Stimulated activated CD4-positive, alpha-beta T cell treated with anti-CD3 and anti-CD28 coated beads, Interleukin-4, amount 100 ng/mL, for 24 hours (primary cell): ENCODE data around the gene TMEM107.
"Not testable (repeated sequence)": the region's sequence is repeated elsewhere in the genome, so short reads cannot be mapped to it uniquely, and the experiment has no call there.

Source experiments
- DNase-seq: peaks from one replicate; pipeline ENCODE4 v3.0.0-alpha.2; 2020

TMEM107 gene

DNA sequence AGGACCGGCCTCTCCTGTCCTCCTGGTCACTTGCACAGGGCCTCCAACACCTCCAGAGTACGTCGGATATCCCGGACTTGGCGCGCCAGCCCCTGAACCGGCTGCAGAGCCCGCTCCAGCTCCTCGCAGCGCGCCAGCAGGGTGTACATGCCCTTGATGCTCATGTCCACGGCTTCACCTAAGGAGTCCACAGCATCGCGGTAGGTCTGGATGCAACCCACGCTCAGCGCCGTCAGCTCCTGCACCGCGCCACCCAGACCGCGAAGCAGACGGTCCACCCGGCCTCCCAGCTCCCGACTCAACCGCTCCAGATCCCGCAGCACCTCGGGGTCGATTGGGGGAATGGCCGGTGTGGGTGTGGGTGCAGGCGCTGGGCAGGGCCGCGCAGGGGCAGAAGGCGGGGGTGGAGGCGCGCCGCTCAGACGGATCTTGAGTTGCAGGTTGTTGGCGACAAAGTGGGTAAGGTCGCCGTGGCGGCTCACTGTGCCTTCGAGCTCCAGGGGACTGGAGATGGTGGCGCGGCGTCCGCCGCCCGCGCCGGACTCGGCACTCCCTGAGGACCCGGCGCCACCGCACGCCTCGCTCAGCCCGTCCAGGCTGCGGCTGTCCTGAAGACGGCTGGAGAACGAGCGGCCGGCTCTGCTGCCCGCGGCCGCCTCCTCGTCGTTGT lies 13.0 kb upstream of the TMEM107 start:
- DNase-seq: no peak

DNA sequence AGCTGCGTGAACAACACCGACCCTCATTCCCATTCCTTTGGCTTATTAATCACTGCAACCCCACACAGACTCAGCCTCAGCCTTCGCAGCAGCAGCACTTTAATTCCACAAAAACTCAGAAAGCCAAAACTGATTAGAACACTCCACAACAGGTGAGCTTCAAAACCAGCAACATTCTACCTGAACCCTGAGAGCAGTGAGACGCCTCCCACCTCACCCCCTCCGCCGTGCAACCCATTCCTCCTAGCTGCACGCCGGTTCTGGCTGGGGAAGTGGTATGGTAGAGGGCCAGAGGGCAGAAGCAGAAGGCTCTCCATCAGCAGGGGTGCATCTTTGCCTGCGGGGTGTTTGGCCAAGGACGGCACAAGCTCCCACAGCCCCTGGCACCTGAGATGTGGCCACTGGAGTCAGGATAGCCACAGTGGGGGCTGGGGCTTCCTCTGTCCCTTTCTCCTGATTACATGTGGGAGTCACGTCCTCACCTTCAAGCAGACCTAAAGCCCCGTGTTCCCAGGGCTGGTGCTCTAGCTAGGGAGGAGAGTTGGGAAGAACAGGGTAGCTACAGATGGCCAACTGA lies 12.2 kb upstream of the TMEM107 start:
- no peak for DNase-seq

DNA sequence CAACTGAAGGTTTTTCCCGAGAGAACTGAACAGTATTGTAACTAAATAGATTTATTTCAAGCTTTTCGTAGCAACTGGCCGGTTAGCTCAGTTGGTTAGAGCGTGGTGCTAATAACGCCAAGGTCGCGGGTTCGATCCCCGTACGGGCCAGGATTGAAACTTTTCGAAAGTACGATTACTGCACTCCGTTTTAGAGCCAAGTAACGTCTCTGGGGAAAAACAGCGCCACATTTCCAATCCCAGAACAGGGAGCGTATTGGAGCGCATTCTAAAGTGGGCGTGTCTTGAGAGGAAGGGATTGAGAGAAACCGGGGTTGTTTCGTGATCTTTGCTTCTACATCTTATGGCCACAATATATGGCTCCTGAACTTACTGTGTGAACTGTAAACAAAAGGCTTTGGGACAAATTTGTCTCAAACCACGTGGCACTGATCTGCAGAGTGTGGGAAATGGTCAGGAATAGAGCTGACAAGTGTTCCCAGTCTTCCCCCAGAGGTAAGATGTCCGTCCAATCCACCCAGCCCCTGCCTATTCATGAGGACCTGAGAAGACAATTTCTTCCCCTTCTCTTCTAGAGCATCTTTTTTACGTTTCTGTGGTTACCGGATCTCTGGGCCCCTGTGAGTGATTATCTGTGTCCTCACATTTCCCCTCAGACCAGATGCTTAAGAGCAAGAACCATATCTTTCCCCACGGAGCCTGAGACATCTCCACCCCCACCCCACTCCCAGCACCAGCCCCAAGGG lies 11.5 kb upstream of the TMEM107 start:
- peak; percentile 94 for DNase-seq

DNA sequence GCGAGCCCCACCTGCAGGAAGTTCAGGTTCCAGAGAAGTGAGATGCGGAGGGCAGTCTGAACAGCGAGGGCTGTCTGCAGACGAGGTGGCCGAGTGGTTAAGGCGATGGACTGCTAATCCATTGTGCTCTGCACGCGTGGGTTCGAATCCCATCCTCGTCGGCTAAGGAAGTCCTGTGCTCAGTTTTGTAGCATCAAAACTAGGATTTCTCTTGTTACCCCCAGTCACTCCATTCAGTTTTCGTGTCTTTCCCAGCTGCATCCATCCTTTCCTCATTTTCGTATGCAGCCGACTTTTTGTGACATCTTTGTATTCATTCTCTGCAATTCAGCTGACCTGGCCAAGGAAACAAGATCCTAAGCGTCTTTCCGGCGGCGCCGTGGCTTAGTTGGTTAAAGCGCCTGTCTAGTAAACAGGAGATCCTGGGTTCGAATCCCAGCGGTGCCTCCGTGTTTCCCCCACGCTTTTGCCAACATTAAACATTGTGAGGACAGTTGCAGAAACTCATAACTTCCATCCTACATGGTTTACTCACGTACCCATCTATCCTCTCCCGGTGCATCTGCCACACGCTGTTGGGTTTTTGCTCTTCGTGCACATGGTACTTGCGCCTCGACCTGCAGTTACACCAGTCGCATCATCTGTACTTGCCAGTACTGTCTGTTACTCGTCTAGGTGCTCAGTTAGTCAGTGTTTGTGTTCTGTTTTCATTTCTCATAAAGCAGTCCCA lies 10.8 kb upstream of the TMEM107 start:
- peak; percentile 95 for DNase-seq

DNA sequence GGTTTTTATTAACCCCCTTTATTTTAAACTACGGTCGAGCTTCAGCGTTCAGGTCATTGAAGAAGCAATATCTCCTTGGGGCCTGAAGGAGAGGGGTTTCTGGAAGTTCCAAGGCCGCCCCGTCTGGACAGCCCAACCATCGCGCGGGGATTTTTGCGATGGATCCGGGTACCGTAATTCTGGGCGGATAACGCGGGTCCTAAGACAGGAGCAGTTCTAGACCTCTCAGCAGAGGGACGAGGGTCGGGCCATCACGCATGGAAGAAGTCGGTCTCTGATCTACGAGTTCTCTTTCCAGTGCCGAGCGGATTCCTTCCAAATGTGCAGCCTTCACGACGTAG lies 10.2 kb upstream of the TMEM107 start:
- DNase-seq: no peak

DNA sequence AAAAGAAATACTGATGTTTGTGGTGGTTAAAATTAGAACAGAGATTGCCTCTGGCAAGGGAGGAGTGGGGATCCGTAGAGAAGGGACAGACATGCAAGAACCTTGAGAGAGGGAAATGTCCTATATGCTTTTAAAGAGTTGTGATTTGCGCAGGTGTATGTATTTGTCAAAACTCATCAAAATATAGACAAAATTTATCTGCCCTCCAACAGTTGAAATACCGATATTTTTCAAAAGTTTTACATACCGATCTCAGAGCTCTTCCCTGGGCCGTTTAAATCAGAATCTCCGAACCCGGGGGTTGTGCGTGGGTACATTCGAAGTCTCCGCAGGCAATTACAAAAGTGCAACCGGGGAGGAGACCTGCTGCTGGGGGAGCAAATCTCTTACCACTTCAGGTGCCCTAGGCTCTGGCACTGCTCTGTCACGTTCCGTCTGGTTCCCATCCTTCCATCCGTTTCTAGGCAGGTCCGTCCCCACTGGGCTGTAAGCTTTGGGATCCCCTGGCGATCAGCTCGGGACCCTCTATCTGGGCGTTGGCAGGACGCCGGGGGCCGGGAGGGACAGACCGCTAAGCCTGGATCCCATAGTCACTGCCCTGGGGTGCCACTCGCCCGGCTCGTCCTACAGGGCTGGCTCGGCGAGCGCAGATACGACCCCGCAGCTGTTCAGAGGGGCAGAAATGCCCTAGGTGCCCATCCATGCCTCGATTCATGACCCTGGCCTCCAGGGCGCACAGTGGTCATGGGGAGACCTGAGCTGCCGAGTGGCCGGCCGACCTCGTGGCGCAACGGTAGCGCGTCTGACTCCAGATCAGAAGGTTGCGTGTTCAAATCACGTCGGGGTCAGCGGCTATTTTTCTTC lies 9.6 kb upstream of the TMEM107 start:
- DNase-seq: peak; percentile 91

DNA sequence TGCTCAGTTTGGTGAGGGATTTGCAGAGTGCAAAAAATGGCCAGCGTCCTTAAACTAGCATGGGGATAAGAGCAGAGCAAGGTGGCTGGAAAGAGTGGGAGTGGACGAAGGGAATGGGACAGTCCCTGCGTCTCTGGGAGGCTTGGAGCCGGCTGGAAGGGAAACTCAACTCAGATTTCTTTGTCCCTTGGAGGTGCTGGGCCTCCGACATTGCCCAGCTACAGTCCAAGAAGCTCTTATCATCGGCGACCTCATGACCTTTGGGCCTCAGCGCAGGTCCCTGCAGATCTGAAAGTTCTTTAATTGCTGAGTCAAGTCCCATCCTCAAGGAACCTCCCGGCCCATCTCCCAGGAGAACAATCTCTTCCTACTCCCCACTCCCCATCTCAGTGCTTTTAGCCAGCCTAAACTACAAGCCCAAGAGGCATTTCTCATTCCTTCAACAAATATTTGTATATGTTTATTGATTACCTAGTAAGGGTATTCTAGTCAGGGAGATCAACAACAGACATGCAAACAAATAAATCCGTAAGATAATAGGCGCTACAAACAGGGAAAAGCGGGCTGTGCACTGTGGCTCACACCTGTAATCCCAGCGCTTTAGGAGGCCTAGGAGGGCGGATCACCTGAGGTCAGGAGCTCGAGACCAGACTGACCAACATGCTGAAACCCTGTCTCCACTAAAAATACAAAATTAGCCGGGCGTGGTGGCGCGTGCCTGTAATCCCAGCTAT lies 985 bp upstream of the TMEM107 start:
- no peak for DNase-seq

DNA sequence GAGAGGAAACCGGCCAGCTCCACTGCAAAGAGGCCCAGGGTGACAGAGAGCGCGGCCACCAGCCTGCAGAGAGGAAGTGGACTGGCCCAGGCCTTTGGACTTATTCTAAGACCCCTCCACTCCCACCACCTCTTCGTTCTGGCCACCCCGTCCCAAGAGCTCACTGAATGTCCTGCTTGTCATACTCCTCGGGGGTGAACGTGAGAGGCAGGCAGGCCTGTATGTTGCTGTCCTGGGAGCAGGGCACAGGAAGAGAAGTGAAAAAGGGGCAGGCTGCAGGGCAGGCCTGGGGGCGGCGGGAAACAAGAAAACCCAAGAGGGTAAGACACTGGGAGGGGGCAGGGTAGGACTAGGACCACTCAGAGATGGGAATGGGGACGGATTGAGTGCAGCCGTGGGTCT lies 384 bp downstream of the TMEM107 start:
- DNase-seq: no peak

DNA sequence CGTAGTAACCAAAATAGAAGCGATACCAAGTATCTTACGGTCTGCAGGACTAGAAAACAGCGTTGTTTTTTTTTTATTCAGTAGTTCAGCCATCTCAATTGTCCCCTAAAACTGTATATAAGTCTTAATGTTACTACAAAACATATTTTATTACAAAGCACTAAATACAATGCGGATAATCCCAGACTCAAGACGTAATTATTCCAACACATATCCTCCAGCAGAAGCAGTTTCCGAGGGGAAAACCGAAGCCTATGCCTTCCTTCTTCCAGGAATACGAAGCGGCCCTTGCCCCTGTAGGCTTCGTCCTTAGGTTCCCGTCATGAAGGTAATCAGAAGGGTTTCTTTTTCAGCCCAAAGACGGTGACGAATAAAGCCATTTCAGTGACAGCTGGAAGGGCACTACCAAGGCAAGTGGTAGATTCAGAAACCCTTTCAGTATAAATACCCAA lies 2.3 kb downstream of the TMEM107 start:
- no peak for DNase-seq

DNA sequence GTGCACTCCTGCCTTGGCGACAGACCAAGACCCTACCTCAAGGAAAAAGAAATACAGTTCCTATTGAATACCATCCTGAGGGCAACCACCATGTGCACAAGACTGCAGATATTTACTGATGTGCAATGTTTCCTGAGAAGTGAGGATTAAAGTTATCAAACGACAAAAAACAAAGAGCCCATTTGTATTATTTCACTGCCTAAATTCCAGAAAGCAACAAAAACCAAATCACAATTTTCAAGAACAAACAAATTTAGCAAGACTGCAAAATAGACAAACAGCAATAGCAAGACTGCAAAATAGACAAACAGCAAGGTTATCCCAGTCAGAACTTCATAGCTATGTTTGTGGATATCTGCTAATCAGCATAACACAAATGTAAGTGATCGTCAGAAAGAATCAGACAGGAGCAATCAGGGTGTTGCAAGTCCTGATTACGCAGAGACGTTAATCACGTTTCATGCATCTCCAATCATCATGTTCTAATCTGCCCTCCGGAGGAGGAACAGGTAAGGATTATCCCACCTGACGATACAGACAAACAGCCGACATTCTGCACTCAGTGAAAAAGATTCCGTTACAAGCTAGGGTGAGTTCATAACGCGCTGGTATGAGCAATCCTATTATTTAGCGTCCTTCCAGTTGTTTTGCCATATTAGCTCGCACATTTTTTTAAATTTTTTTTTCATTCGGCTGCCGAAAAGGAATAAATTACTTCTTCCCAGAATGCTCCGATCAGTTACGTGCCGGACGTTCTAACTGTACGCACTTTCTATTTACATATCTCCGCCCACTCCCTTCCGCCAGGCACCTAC lies 2.9 kb downstream of the TMEM107 start:
- DNase-seq: peak; percentile 87

DNA sequence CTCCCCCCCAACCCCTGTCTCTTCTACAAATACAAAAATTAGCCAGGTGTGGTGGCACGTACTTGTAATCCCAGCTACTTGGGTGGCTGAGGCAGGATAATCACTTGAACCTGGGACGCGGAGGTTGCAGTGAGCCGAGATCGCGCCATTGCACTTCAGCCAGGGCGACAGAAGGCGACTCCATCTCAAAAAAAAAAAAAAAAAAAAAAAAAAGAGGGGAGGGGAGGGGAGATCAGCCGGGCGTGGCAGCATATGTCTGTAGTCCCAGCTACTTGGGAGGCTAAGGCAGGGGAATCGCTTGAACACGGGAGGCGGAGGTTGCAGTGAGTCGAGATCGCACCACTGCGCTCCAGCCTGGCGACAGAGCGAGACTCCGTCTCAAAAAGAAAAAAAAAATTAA lies 6.0 kb downstream of the TMEM107 start:
- not testable (repeated sequence) for DNase-seq

DNA sequence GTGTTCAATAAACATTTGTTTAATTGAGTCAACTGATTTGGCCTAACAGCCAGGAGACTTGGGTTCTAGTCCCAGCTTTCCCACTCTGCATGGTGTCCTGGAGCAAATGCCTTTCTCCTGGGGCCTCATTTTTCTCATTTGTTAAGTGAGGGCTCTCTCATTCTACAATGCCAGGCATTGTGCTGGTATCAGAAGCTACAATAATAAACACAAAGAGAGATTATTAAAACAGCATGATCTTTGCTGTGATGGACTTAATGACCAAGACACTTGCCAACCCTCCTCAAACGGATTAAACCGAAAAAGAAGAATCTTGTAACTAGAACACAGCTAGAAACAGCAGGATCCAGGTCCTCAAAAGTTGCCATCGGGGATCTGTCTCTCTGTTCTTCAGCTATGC lies 8.7 kb downstream of the TMEM107 start:
- no peak for DNase-seq

DNA sequence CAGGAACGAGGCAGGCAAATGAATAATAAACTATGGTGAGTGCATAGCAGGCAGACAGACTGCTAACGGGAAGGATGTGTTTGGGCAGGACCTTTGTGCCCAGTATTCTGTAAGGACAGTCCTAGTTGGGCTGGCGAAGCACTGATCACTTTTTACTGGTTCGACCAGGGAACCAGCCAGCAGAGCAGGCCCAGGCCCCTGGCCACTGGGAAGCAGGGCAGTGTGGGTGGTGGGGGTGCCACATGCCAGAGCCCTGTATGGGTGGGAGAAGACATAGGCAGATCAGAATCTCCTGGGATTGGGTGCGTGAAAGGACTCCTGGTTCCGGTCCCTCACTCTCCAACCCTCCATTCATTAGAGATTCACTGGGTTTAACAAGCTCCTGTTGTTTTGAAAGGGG lies 9.4 kb downstream of the TMEM107 start:
- no peak for DNase-seq

DNA sequence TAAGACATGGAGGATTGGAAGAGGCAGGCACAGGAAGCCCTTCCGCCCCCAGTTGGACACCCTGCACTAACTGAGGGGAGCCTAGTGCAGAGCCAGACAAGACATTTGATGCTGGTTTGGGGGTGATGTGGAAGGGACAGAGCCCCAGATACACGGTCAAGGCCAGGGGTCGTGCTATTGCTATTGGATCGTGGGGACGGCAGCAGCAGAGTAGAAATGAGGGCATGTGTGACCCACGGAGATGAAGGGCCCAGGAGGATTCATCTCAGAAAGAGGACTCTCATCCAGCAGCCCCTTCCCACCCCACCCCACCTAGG lies 11.4 kb downstream of the TMEM107 start:
- no peak for DNase-seq

DNA sequence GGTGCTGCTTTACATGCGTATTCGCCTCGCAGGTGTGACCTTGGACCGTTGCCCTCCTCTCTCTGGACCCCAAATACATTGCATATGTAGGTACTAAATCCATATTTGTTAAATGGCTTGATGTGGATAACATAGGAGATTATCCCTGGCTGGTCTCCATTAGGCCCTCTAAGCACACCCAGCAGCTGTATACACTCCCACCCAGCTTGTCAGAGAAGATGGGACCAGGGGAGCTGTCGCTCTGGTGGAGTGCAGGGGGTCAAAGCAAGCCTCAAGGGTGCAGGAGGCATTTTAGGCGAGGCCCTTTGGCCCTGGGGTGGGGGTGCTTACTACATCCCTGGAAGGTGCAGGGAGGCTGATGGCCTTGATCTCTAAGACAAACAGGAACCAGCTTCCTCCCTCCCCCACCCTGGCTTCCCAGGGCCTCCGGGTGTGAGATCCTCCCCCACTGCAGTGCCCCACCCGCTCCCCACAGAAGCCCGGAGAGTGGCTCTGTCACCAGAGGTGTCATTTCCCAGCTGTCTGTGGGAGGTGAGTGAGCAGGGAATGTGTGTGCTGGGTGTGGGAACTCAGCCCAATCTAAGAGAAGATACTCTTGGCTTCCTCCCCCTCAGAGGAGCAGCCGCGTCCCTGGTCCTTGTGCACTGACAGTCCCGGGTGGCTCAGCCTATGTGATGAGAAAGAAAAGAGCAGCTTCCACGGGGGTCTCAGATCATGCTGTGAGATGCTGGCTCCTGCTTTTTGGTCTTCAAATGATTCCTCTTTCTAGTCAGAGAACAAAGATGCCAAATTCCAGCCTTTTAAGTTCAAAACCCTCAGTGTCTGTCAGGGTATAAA lies 12.0 kb downstream of the TMEM107 start:
- peak; percentile 80 for DNase-seq

DNA sequence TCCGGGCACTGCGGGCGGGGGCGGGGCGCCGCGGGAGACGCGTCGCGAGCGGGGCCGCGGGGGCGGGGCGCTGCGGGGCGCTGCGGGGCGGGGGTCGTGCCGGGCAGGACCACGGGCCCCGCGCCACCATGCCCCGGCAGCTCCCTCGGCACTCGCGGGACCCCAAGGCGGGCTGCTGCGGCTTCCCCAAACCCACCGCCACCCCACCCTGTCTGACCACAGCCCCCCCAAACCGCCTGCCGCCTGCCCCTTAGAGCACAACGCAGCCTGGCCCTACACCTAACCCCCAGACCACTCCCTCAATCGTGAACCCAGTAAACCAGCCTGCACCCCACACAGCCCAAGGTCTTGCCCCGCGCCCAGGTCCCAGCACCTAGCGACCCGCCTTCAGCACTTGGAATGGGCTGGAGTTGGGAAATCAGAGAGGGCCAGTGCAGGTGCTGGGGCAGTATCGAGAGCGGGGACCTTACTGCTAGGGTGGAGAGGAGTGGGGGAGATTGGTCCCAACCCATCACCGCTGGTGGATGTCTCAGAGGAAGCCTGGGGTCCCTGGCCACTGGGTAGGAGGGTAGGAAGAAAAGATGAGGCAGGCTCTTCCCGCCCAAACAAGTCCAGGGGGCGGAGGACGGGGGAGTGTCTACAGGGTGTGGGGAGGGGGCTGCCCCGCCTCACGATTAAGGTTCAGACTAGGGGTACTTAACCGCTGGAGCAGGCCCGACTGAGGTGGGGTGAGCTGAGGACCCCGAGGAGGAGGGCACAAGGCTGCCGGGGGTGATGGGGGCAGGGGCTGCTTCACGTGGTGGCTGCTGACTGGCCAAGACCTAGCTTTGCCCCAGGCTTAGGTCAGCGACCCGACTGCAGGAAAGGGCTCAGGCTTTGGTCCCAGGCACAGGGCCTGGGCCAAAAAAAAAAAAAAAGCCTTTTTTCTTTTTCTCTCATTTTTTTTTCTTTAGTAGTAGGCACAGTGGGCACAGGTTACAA lies 12.9 kb downstream of the TMEM107 start:
- DNase-seq: no peak

DNA sequence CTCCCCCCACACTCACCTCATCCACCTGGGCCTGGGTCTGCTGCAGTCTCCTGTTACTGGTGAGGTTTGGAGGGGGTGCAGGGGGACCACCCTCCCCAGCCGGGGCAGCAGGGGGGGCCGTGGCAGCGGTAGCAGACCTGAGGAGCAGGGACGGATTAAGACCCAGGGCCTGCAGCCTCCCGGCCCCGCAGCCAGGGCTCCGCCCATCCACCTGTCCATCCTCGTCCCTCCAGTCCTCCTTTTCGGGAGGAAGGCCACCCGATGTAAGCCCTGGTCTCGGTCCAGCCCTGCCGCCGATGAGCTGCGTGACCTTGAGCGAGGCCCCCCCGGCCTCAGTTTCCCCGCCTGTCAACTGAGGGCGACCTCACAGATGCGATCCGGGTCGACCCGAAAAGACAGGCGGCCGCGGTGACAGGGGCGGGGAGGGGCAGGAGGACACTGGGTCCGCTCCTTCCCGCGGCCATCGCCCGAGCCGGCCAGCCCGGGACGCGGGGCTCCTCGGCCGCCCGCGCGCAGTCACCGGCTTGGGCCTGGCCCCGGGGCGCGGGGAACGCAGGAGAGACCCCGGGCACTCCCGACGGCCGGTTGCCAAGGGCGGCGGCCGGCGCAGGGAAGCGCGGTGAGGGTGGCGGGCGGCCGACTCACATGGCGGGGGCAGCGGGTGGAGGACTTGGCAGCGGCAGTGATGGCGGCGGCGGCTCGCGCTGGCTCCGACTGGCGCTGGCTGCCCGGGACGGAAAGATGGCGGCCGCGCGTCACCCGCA lies 13.8 kb downstream of the TMEM107 start, which contains the start of gene VAMP2:
Gene VAMP2, minus strand, starts transcription at position 716 of the 764 bp plus-strand sequence. Its CDS starts 69 bp downstream, at position 647.
- DNase-seq: peak; percentile 83
